ENCODE data around the gene TP53BP1.
"Not testable (repeated sequence)": the region's sequence is repeated elsewhere in the genome, so short reads cannot be mapped to it uniquely, and the experiment has no call there.

Gene TP53BP1

GRCh38 chr15:43410572-43411214, 82.3 kb downstream of the TP53BP1 start:
- no peak for DNase-seq

- no peak for DNase-seq
Observed at GRCh38 chr15:43408789-43409188, 84.2 kb downstream of the TP53BP1 start.

DNA sequence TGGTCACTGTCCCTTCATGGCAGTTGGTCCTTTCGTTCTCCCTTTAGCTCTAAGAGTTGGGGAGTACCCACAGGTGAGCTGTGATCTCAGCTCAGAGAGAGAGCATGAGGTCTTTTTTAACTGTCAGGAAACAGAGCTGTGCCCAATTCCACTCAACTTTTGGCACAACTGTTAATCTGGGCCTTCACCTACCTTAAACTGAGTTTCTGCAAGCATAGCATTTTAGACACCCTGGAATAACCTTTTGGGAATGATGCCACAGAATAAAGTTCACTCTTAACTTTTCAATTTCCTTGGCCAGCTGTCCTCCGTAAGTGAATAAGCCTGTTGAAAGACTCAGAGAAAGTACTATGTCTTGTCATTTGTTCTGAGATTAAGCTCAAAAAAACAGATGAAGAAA, 86.1 kb downstream of the TP53BP1 start:
- DNase-seq = no peak

DNA sequence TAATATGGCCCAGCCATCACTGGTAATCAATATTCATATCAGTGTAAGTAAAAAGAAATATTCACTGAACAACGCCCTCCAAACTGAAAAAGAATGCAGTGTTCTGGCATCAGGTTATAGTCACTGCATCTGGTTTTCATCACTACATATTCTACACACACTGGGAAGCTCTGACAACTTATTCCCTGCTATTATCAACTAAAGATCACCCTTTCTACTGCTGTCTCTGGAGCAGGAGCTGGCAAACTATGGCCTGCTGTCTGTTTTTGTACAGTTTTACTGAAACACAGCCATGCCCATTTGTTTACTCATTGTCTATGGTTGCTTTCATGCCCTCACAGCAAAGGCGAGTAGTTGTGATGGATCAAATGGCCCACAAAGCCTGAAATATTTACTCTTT, 86.8 kb downstream of the TP53BP1 start:
- no peak for DNase-seq

DNA sequence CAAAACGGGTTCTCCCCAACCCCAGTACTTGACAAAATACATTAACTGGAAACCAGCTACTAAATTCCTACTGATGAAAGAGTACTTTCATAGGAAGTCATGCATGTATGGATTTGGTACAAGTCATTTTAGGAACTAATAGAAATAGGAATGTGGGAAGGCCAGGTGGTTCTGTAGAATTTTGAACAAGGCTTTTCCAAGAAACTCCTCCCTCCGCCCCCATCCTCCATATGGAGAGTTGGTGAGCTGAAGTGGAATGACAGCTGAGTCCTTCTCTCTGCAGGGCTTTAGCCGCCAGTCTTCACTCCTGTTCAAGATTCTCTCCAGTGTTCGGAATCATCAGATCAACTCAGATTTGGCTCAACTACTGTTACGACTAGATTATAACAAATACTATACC, 88.8 kb downstream of the TP53BP1 start:
- DNase-seq = no peak

GRCh38 chr15:43403616-43404015, 89.3 kb downstream of the TP53BP1 start:
- no peak for DNase-seq

DNA sequence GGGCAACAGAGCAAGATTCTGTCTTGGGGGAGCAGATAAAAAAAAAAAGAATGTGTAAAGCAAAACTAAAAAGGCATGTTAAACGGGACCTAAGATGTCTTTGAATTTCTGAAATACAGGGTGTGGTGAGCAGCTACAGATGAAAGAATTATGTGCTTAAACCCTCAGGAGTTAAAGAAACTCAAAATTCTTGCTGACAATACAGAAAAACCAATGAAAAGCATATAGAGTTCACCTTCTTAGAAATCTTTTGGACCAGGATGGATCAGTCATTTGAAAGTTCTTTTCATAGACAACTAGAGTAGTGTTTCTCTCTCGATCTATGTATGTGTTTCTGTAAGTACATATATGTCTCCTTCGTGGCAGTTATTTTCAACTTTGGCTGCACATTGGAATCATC, 90.7 kb downstream of the TP53BP1 start:
- no peak for DNase-seq

DNA sequence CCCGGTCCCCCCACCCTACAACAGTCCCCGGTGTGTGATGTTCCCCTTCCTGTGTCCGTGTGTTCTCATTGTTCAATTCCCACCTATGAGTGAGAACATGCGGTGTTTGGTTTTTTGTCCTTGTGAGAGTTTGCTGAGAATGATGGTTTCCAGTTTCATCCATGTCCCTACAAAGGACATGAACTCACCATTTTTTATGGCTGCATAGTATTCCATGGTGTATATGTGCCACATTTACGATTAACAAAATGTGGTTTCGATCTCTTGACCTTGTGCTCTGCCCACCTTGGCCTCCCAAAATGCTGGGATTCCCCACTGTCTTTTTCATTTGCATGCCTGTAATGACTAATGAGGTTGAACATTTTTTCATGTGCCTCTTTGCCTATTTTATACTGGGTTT, 99.4 kb downstream of the TP53BP1 start:
- not testable (repeated sequence) for DNase-seq

DNA sequence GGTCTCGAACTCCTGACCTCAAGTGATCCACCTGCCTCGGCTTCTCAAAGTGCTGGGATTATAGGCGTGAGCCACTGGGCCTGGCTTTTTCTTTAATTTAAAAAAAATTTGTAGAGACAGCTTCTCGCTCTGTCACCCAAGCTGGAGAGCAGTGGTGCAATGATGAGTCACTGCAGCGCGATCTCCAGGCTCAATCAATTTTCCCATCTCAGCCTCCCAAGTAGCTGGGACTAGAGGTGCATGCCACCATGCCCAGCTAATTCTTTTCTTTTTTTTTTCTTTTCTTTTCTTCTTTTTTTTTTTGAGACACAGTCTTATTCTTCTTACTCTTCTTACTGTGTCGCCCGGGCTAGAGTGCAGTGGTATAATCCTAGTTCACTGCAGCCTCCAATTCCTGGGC, 102.2 kb downstream of the TP53BP1 start:
- no peak for DNase-seq

DNA sequence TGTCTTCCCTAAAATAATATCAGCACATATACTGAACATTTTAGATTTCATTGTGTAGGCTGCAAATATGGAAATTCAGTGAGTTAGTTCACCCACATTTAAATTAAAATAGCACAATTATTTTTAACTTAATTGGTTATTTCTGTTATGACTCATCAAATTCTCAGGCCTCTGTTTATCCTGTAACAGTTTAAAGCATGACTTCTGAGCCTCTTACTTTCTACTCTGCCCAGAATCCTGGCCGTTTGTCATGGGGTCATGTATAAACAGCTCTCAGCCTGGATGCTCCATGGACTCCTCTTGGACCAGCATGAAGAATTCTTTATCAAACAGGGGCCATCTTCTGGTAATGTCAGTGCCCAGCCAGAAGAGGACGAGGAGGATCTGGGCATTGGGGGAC, 109.9 kb downstream of the TP53BP1 start:
- no peak for DNase-seq

GRCh38 chr15:43382310-43382709, 110.6 kb downstream of the TP53BP1 start:
- no peak for DNase-seq

GRCh38 chr15:43378601-43379000, 114.4 kb downstream of the TP53BP1 start:
- no peak for DNase-seq

DNA sequence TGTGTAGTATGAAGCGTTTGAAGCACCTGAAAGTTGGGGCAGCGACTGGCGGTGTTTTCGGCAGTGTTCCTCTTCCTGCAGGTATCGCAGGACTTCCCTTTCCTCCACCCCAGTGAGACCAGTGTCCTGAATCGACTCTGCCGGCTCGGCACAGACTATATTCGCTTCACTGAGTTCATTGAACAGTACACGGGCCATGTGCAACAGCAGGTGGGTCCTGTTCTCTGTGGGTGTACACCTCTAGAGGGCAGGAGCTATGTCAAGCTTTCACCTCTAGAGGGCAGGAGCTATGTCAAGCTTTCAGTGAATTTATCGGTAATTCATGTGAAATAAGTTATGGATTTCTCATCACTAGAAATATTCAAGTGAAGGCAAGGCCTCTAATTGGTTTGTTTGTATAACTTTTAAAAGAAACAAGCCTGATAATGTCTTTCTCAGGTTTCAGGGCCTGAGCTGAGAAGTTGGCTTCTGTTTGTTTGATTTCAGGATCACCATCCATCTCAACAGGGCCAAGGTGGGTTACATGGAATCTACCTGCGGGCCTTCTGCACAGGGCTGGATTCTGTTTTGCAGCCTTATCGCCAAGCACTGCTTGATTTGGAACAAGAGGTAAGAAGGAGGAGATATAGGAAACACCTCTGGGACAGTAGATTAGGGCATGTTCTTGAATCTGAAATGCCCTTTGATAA, 116.8 kb downstream of the TP53BP1 start:
- DNase-seq = peak; percentile 10 to 51

GRCh38 chr15:43370975-43371974, 121.7 kb downstream of the TP53BP1 start, which contains the start of the genes TUBGCP4 and ZSCAN29:
TUBGCP4 (plus strand) TSS chr15:43371101; CDS start chr15:43371355, 254 bp downstream.
ZSCAN29 (minus strand) TSS chr15:43371043; CDS start chr15:43369913, 1,130 bp downstream.
- DNase-seq = peak; percentile 74 to 84

- DNase-seq = no peak
Observed at GRCh38 chr15:43370310-43370974, 122.5 kb downstream of the TP53BP1 start.

DNA sequence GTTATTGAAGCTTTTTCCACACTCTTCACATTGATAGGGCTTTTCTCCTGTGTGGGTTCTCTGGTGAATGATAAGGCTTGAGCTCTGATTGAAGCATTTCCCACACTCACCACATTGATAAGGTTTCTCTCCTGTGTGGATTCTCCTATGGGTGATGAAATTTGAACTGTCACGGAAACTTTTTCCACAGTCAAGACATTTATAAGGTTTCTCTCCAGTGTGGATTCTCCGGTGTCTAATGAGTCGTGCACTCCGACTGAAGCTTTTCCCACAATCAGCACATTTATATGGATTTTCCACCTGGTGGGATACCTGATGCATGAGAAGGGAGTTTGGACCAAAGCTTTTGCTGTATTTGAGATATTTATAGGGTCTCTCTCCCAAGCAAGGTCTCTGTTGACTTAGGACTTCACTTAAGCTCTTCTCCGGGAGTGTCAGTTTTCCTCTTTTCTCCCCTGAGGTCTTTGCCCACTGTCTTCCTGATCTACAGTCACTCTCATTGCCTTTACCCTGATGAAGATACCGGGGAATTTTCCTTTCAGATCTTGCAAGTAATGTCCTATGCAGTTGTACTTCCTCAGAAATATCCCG, 131.5 kb downstream of the TP53BP1 start:
- DNase-seq = no peak

DNA sequence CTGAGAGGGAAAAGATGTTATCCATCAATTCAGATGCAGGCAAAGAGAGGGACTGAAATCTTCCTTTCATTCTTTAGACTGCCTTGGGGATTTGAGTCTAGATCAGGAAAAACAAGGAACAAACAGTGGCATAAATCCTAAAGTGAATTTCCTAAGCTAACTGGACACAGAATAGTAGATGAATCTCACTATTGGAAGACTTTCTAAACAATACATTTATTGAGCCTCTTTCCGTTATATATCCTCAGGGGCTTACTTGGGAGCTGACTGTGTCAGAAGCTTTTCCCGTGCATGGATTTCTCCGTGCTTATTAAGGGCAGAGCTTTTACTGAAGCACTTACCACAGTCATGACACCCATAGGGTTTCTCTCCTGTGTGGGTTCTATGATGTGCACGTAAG, 132.1 kb downstream of the TP53BP1 start:
- no peak for DNase-seq
